Body of pancreas (tissue), 4 donors: ENCODE measurements around the gene COX4I1. TPM values are rescaled to one million over a fixed set of nuclear protein-coding genes. Genes with fewer than 3 reads are reported as not detected.
A peak's percentile ranks its signal among the peaks of the same experiment; 100 is the strongest.

ENCODE experiments used
- ATAC-seq: fragments of 150-250 bp; one replicate; pipeline ENCODE4 v1.9.1; 2016
- DNase-seq, 4 donors: peaks; one replicate each; pipeline ENCODE4 v3.0.0-alpha.2; 2019
- H3K27ac ChIP-seq, 4 donors: fragments of 200-600 bp; sonication (generic); 1 replicate in 3 of 4; 2 replicates in 1 of 4; pipeline versions ENCODE4 v1.5.1 to v1.6.1; 2016 to 2019; ENCODE audit warnings: mild to moderate bottlenecking in 1 of 4, mixed read lengths in 1 of 4, moderate library complexity in 1 of 4
- H3K27me3 ChIP-seq, 2 donors: fragments of 200-600 bp; sonication (generic); one replicate each; pipeline ENCODE4 v1.6.0; 2016; ENCODE audit warnings: mild to moderate bottlenecking in 1 of 2
- H3K36me3 ChIP-seq, 2 donors: fragments of 200-600 bp; sonication (generic); replicated peaks in 1 of 2; 2 replicates each; pipeline ENCODE4 v1.5.1; 2016; ENCODE audit warnings: low read depth in 2 of 2; ENCODE audit not compliant: insufficient read depth in 1 of 2
- H3K4me1 ChIP-seq: fragments of 200-600 bp; sonication (generic); one replicate; pipeline ENCODE4 v1.6.0; 2016
- H3K4me3 ChIP-seq, 2 donors: fragments of 200-600 bp; sonication (generic); 1 replicate in 1 of 2; 2 replicates in 1 of 2; pipeline ENCODE4 v1.5.1; 2016 to 2019
- H3K9me3 ChIP-seq, 3 donors: fragments of 200-600 bp; sonication (generic); 1 replicate in 2 of 3; 2 replicates in 1 of 3; pipeline ENCODE4 v1.5.1; 2016
- CTCF ChIP-seq, 7 experiments: fragments of 450-650 bp in 4 of 7; fragments of 200-600 bp in 3 of 7; sonication (generic) in 3 of 7; IDR thresholded peaks; one replicate each; pipeline ENCODE4 v1.5.1; 2016 to 2019; ENCODE audit warnings: antibody characterized with exemption in 7 of 7
- POLR2A ChIP-seq, 3 donors: fragments of 450-650 bp; IDR thresholded peaks; one replicate each; pipeline ENCODE4 v1.6.1; 2016; ENCODE audit warnings: antibody characterized with exemption in 3 of 3, mild to moderate bottlenecking in 2 of 3
- WGBS, 2 donors: methylation state at CpG; one replicate each; pipeline ENCODE4 v1.1.5; 2017; 5-methylcytosine and 5-hydroxymethylcytosine counted together
- intact Hi-C: fragments of 100-400 bp; cut with DNase I; formaldehyde crosslinking; loops from one replicate; pipeline ENCODE4 v1.15.1; 2023
- total RNA-seq, 2 donors: library from RNA; depleted of rRNA; stranded (reverse); fragments of >200 nt; gene quantifications; one replicate each; pipeline ENCODE4 v1.1.0, GENCODE V29; 2016

COX4I1 gene
- total RNA-seq, 2 donors from 2014 or later = 259 to 291 TPM

GRCh38 chr16:85851034-85851785 is 51.7 kb downstream of the COX4I1 start:
- TF ChIP-seq POLR2A (IDR thresholded peaks at IDR 0.05) (no peak), CTCF (IDR thresholded peaks at IDR 0.05) (no peak)
- DNase-seq = no peak
- 57 to 59% methylated on average over 15 of the region's 15 CpGs for WGBS, 2 donors

DNA sequence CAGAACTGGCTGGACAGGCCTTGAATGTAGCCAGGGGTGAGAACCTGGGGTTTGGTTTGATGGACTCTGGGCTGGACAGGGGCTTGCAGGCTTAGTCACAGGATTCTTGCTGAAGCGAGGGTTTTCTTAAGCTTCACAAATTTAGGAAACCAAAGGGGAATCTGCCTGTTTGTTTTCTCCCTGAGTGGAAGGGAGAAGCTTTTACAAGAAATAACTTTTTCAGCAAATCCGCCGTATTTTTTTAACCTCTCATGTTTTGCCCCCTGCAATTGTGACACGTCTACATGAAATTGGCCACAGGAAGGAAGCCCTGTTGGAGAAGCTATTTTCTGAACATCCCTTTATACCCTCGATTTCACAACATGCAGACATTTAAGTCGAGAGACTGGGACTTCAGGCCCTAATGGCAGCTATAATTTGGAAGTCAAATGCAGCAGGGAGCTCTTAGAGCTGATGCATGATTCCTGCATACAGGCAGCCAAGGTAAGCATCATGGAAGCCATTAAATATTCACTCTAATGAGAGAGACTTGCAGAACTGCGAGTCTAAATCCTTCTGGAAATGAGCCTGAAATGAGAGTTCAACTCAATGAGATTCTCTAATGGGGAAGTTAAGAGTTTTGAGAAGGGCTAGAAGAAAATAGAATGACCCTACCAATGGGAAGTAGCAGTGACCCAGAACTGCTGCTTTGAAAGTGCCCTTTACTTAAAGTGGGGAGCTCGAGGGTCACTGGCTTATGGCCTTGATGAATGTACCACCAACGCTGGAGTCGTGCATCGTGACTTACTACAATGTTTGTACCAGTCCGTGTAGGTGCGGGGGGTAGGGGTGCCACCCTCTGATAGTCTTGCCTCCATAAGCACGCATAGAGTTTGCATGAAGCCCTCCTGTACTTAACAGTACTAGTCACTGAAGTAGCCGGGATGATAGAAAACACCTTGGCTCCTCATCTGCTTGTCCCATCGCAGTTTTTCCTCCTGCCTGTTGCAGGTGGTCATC is 54.4 kb downstream of the COX4I1 start:
- Histone ChIP-seq H3K4me1 (no peaks in the 10 kb centered on the region), H3K36me3 (no peaks in the 10 kb centered on the region), H3K27me3 (no peaks in the 10 kb centered on the region), H3K4me3 (no peak overlapping the region), H3K27ac (peak overlapping the region in 1 of 4 donors; percentile 2), H3K9me3 (peaks cover 0 to 7% (median 0%) of the 10 kb centered on the region in 3 donors)
- WGBS, 2 donors = 58 to 63% methylated on average over 16 of the region's 16 CpGs
- TF ChIP-seq CTCF (IDR thresholded peaks at IDR 0.05) = no peak
- DNase-seq (no peak), ATAC-seq (no peak)
- intact Hi-C loops = no loop called here

More at GRCh38 chr16:85851034-85851785, 51.7 kb downstream of the COX4I1 start:
- Histone ChIP-seq H3K27me3 (no peaks in the 10 kb centered on the region), H3K4me3 (no peak overlapping the region), H3K4me1 (no peaks in the 10 kb centered on the region), H3K36me3 (no peaks in the 10 kb centered on the region), H3K9me3 (peaks cover 0 to 7% (median 0%) of the 10 kb centered on the region in 3 donors), H3K27ac (no peak overlapping the region)
- ATAC-seq = no peak
- intact Hi-C loops = no loop called here

GRCh38 chr16:85854935-85855334 is 55.4 kb downstream of the COX4I1 start:
- Histone ChIP-seq H3K4me1 (no peaks in the 10 kb centered on the region), H3K27me3 (no peaks in the 10 kb centered on the region), H3K9me3 (peaks cover 0 to 7% (median 0%) of the 10 kb centered on the region in 3 donors), H3K36me3 (no peaks in the 10 kb centered on the region), H3K27ac (no peak overlapping the region), H3K4me3 (no peak overlapping the region)
- WGBS, 2 donors = 100% methylated on average over 1 of the region's 1 CpG
- no peak for TF ChIP-seq CTCF (IDR thresholded peaks at IDR 0.05)
- no peak for TF ChIP-seq POLR2A (IDR thresholded peaks at IDR 0.05)
- intact Hi-C loops = no loop called here
- DNase-seq (no peak), ATAC-seq (no peak)

DNA sequence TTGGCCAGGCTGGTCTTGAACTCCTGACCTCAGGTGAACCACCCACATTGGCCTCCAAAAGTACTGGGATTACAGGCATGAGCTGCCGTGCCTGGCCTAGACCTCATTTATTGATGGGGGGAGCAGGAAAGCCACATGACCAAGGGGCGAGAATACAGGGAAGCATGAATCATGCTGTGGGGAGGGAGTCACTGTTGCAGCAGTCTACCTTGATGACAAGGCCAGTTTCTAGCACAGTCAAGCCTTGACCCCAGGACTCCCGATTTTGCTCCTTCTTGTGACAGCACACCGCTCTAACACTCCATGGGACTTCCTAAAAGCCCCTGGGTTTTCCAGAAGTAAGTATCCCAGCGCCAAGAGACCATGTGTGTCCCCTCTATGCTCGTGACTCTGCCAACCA is 56.6 kb downstream of the COX4I1 start:
- H3K4me3 ChIP-seq = no peak overlapping the region
- H3K4me1 ChIP-seq = no peaks in the 10 kb centered on the region
- intact Hi-C loops = no loop called here
- no peaks in the 10 kb centered on the region for H3K27me3 ChIP-seq
- ATAC-seq (no peak), DNase-seq (no peak)
- no peak overlapping the region for H3K27ac ChIP-seq
- TF ChIP-seq CTCF (IDR thresholded peaks at IDR 0.05) (no peak), POLR2A (IDR thresholded peaks at IDR 0.05) (no peak)
- 48 to 65% methylated on average over 6 of the region's 6 CpGs for WGBS, 2 donors
- H3K9me3 ChIP-seq = peaks cover 0 to 7% (median 0%) of the 10 kb centered on the region in 3 donors
- H3K36me3 ChIP-seq = no peaks in the 10 kb centered on the region
